HT1080 (cell line): ENCODE results near the gene OMA1. TPM values are rescaled to one million over a fixed set of nuclear protein-coding genes. Genes with fewer than 3 reads are reported as not detected.

ENCODE experiments used
- DNase-seq: peaks from one replicate; pipeline ENCODE4 v3.0.0-alpha.2; 2015; ENCODE audit warnings: low read depth
- total RNA-seq: library from RNA; depleted of rRNA; stranded (reverse); fragments of >200 nt; shearing (Covaris generic); gene quantifications from 2 replicates; pipeline ENCODE4 v1.2.3, GENCODE V29; 2014; rRNA removed

OMA1 gene
- total RNA-seq, 1 experiment from 2014 or later = 22.6 TPM

DNA sequence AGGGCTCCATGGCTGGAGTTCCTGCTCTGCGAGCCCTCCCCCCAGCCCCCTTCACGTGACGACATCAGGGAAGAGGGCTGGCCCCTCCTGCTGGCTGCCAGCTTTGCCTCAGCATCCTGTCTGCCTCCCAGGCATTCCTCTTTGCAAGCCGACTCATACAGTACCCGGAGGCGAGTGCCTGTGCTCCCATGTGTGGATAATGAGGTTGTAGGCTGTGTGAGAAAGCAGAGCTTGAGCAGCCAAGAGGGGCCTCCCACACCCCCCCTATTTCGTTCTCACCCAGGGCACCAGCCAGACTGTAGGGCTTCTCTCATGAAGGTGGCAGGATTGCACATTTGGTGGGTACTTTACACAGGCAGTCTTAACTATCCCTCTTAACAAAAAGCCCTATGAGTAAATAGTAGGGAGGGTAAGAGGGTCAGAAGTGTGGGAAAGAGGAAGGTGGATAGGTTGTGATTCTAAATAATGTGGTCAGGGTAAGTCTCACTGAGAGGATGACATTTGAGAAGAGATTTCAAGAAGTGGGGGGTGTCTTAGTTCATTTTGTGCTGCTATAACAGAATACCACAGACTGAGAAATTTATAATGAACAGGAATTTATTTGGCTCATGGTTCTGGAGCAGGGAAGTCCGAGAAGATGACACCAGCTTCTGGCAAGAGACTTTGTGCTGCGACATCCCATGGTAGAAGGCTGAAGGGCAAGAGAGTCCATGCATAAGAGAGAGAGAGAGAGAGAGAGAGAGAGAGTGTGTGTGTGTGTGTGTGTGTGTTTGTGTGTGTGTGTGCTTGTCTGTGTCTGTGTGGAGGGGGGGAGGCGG is 113.5 kb downstream of the OMA1 start:
- DNase-seq = peak; percentile 90

DNA sequence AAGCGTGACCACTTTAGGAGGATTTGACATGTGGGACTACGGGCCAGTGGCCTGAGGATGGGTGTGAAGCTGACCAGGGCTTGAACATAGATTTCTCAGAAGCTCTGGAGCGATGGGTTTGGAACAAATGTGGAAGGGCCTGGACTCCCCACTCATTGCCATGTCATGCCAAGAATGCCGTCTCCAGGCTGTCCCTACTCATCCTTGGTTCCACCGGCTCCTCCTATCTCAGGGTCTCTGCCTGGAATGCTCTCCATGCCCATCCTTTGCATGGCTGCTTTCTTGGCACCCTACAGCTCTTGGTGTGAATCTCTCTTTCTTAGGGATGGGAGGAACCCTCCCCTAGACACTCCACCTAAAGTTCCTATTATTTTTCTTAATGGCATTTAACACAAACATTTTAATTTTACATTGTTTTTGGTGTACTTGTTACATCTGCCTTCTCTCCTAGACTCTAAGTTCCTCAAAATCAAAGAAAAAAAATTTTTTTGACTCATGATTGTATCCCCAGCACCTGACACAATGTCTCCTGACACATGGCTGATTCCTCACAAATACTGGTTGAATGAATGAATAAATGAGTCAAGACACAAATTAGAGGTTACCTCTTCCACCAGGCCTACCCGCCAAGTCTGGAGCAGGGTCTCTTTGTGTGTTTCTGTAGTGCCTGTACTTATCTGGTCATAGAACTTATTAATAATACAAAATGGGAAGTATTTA is 114.5 kb downstream of the OMA1 start:
- no peak for DNase-seq

Other genes with a start within 250 kb of the OMA1 start
- gene TACSTD2, start 30.5 kb upstream of the OMA1 start, total RNA-seq = not detected in 2 replicates
- 8.6 and 9.9 TPM in 2 replicates for gene MYSM1, start 153.3 kb upstream of the OMA1 start, total RNA-seq
- gene JUN, start 237.3 kb upstream of the OMA1 start, total RNA-seq = 112 and 132 TPM in 2 replicates